ENCODE results near the gene ALDH1B1.
"Not testable (repeated sequence)": the region's sequence is repeated elsewhere in the genome, so short reads cannot be mapped to it uniquely, and the experiment has no call there.

GRCh38 chr9:38377336-38378083, 15.0 kb upstream of the ALDH1B1 start:
- TF ChIP-seq CTCF, EP300, POLR2A, POLR2AphosphoS5 (IDR thresholded peaks at IDR 0.05): not testable (repeated sequence)

All from sigmoid colon (tissue), 4 donors.